ENCODE measurements around the gene TPBGL.

Gene TPBGL

GRCh38 chr11:75291741-75292140, 51.2 kb downstream of the TPBGL start:
- no peak for DNase-seq

- DNase-seq = no peak
Measured at GRCh38 chr11:75292943-75293342, 52.4 kb downstream of the TPBGL start.
